Measurements from ENCODE around the gene WDR4.

DNA sequence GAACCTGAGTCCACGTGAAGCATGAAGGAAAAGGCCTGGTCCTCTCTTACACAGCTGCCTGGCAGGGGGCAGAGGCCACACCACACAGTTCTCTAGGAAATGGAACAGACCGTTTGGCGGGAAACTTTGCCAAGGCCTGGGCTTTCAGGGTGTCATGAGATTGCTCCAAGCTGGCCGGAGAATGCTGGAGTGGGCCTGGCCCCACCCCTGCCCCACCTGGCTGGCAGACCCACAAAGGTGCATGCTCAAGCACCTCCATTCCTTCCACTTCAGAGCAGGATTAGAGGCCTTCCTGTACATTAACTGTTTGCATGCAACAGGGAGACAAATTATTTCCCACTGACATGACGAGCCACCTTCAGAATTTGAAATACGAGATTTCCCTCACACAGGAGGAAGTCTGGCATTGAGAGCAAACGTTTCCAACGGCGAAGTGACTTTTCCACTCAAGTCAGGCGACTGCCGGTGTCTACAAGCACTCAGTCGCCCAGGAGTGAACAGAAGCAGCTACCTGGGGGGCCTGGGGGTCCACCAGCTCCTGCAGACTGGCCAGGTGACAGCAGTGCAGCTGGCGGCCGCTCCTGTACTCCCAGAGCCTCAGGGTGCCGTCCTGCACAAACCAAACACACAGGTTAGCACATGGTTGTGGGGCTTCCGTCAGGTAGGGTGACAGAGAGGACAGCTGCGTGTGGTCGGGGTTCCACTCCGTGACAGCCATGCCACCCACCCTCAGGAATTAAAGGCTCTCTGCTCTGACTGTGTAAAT lies 24.0 kb downstream of the WDR4 start:
- TF ChIP-seq POLR2A (IDR thresholded peaks at IDR 0.05) (no peak), POLR2AphosphoS5 (IDR thresholded peaks at IDR 0.05) (no peak)
- TF ChIP-seq, protein P1, sequence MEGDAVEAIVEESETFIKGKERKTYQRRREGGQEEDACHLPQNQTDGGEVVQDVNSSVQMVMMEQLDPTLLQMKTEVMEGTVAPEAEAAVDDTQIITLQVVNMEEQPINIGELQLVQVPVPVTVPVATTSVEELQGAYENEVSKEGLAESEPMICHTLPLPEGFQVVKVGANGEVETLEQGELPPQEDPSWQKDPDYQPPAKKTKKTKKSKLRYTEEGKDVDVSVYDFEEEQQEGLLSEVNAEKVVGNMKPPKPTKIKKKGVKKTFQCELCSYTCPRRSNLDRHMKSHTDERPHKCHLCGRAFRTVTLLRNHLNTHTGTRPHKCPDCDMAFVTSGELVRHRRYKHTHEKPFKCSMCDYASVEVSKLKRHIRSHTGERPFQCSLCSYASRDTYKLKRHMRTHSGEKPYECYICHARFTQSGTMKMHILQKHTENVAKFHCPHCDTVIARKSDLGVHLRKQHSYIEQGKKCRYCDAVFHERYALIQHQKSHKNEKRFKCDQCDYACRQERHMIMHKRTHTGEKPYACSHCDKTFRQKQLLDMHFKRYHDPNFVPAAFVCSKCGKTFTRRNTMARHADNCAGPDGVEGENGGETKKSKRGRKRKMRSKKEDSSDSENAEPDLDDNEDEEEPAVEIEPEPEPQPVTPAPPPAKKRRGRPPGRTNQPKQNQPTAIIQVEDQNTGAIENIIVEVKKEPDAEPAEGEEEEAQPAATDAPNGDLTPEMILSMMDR (IDR thresholded peaks at IDR 0.05): no peak
